Epithelial cell of umbilical artery (primary cell): ENCODE results near the gene OR9G1. TPM values are rescaled to one million over a fixed set of nuclear protein-coding genes. Genes with fewer than 3 reads are reported as not detected.

Experiments
- total RNA-seq: library from RNA; depleted of rRNA; stranded (reverse); fragments of >200 nt; gene quantifications from 2 replicates; pipeline ENCODE4 v1.2.3, GENCODE V29; 2014

OR9G1 gene
- total RNA-seq = not detected in 2 replicates

GRCh38 chr11:56698795-56699194 lies at the start of gene OR9G1:
Gene OR9G1 (plus strand): TSS chr11:56699095. CDS start chr11:56700388, 1,293 bp downstream.

DNA sequence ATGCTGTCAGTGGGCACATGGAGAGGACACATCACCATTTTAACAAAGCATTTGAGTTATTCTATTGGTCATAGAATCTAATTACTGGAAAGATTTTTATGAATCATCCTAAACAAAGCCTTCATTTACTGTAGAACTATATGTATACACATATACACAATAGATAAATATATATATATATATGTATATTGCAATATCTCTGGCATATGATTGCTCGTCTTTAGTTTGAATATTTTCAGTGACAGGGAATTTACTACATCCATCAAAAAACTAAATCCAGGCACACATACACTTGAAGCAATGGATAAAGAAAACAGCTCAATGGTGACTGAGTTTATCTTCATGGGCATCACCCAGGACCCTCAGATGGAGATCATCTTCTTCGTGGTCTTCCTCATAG lies 35.5 kb upstream of the OR9G1 start, which contains the start of gene OR5AR1:
TSS of gene OR5AR1 (plus strand) at position 301 of the 400 bp plus-strand sequence. CDS start at position 301, 0 bp downstream.

GRCh38 chr11:56748597-56748996 lies 49.7 kb downstream of the OR9G1 start, which contains the start of gene OR9G4:
Gene OR9G4 (minus strand): TSS chr11:56748697. CDS start chr11:56743766, 4,931 bp downstream.

Other genes with a start within 250 kb of the OR9G1 start
- gene OR5M3, start 225.7 kb upstream of the OR9G1 start, total RNA-seq = not detected in 2 replicates
- gene OR5M8, start 207.7 kb upstream of the OR9G1 start, total RNA-seq = not detected in 2 replicates
- not detected in 2 replicates for gene OR5M11, start 155.8 kb upstream of the OR9G1 start, total RNA-seq
- gene OR5M10, start 121.4 kb upstream of the OR9G1 start, total RNA-seq = not detected in 2 replicates
- gene OR5M1, start 84.2 kb upstream of the OR9G1 start, total RNA-seq = not detected in 2 replicates
- gene OR5AP2, start 56.7 kb upstream of the OR9G1 start, total RNA-seq = not detected in 2 replicates
- gene OR5AR1, start 35.4 kb upstream of the OR9G1 start, total RNA-seq = not detected in 2 replicates
- gene OR9G4, start 49.6 kb downstream of the OR9G1 start, total RNA-seq = not detected in 2 replicates